NCI-H2171 (cell line): ENCODE measurements around the gene TPM4.
"Not testable (repeated sequence)": the region's sequence is repeated elsewhere in the genome, so short reads cannot be mapped to it uniquely, and the experiment has no call there.

Source experiments
- DNase-seq: peaks from one replicate; lab custom pipeline; 2025; lab: John Stamatoyannopoulos, UW

The TPM4 gene

GRCh38 chr19:16073481-16073880 is 2.8 kb upstream of the TPM4 start:
- DNase-seq: no peak

- no peak for DNase-seq
Measured at GRCh38 chr19:16073988-16074387, 2.3 kb upstream of the TPM4 start.

- no peak for DNase-seq
Measured at GRCh38 chr19:16074488-16075365, 1.6 kb upstream of the TPM4 start.

- no peak for DNase-seq
Measured at GRCh38 chr19:16075430-16076153, 703 bp upstream of the TPM4 start.

GRCh38 chr19:16076958-16077611 is 790 bp downstream of the TPM4 start:
- DNase-seq: peak; percentile 64

- no peak for DNase-seq
Measured at GRCh38 chr19:16077984-16078758, 1.9 kb downstream of the TPM4 start.

GRCh38 chr19:16078759-16079707 is 2.7 kb downstream of the TPM4 start:
- DNase-seq: no peak

GRCh38 chr19:16084067-16084685 is 7.9 kb downstream of the TPM4 start:
- DNase-seq: no peak

GRCh38 chr19:16085115-16085514 is 8.8 kb downstream of the TPM4 start:
- DNase-seq: no peak

GRCh38 chr19:16087404-16087803 is 11.1 kb downstream of the TPM4 start:
- DNase-seq: not testable (repeated sequence)

GRCh38 chr19:16087940-16088339 is 11.6 kb downstream of the TPM4 start:
- DNase-seq: no peak

GRCh38 chr19:16088351-16089009 is 12.2 kb downstream of the TPM4 start:
- DNase-seq: no peak

GRCh38 chr19:16089010-16089846 is 12.9 kb downstream of the TPM4 start:
- no peak for DNase-seq

GRCh38 chr19:16091546-16092475 is 15.5 kb downstream of the TPM4 start:
- no peak for DNase-seq

GRCh38 chr19:16094360-16095070 is 18.2 kb downstream of the TPM4 start:
- DNase-seq: no peak

GRCh38 chr19:16095071-16095571 is 18.8 kb downstream of the TPM4 start:
- no peak for DNase-seq
